NCI-H1694 treated with DMSO at 0.1 percent for 48 hours (cell line): Measurements from ENCODE around the gene CDH4.
"Not testable (repeated sequence)": the region's sequence is repeated elsewhere in the genome, so short reads cannot be mapped to it uniquely, and the experiment has no call there.

Source experiments
- DNase-seq: peaks from one replicate; lab custom pipeline; 2025; lab: John Stamatoyannopoulos, UW

Gene CDH4

GRCh38 chr20:61439251-61439650 lies 187.2 kb downstream of the CDH4 start:
- DNase-seq = no peak

DNA sequence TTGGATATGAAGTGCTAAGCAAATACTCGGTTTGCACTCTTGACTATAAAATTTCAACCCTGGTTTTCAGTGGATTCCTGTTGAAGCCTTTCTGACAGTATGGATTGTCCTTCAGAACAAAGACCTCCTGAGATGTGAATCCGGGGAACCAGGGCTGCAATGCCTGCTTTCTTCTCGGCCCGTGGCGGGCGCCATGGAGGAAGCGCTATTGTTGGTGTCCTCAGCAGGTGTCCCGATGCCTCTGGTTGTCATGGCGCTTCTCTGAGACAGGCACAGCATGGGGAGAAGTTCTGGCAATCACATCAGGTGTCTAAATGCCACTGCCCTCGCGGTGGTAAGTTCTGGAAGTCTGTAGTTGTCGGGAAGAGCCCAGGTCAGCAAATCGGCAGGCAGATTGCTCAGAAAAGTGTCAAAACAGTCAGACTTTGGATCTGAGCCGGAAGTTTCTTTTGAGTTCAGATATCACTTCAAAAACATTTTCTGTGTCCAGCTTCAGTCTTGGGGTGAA lies 188.5 kb downstream of the CDH4 start:
- no peak for DNase-seq

GRCh38 chr20:61441537-61441936 lies 189.5 kb downstream of the CDH4 start:
- no peak for DNase-seq

GRCh38 chr20:61442075-61442670 lies 190.1 kb downstream of the CDH4 start:
- no peak for DNase-seq

- DNase-seq = no peak
Observed at GRCh38 chr20:61442718-61443117, 190.7 kb downstream of the CDH4 start.

DNA sequence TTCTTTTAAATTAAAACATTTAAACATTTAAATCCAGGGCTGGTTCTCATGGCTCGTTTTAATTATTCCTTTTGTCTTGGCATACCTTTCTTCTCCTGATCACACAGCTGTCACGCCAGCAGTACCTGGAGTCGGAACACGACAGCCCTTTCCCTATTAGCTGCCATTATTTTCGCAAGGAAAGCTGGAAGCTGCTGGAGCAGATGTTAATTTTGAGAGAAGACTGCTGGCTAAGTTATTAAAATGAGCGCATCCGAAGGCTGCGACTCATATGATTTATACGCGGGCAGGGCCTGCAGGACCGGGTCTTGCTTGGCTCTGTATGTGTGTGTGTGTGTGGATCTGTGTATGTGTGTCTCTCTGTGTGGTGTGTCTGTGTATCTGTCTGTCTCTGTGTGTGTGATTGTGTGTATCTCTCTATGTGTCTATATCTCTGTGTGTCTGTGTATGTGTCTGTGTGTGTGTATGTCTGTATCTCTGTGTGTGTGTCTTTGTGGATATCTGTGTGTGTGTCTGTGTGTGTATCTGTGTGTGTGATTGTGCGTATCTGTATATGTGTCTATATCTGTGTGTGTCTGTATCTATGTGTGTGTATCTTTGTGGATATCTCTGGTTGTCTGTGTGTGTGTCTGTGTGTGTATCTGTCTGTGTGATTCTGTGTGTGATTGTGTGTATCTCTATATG lies 191.5 kb downstream of the CDH4 start:
- DNase-seq = no peak

DNA sequence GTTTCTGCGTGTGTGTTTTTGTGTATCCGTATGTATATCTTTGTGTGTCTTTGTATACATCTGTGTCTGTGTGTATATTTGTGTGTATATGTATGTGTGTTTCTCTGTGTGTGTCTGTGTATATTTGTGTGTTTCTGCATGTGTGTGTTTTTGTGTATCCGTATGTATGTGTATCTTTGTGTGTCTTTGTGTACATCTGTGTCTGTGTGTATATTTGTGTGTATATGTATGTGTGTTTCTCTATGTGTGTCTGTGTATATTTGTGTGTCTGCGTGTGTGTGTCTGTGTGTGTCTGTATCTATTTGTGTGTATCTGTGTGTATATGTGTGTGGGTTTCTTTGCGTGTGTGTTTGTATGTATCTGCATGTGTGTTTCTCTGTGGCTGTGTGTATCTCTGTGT lies 192.6 kb downstream of the CDH4 start:
- DNase-seq = no peak

DNA sequence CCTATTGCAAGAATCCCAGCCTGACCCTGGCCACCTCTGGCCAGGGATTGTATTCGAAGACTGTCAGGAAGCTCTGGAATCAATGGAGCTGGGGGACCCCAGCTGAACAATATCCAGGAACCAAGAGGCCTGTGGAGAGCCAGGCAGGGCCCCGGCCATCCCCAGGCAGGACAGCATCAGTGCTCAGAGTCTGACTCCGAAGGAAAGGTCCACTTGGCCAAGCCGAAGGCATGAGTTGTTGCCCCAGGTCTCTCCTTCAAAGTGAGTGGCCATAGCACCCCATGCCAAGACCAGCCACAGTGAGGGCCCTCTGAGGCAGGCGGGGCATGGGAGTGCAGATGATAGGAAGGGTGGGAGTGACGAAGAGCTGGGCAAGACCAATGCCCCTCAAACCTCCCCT lies 193.1 kb downstream of the CDH4 start:
- DNase-seq = no peak

DNA sequence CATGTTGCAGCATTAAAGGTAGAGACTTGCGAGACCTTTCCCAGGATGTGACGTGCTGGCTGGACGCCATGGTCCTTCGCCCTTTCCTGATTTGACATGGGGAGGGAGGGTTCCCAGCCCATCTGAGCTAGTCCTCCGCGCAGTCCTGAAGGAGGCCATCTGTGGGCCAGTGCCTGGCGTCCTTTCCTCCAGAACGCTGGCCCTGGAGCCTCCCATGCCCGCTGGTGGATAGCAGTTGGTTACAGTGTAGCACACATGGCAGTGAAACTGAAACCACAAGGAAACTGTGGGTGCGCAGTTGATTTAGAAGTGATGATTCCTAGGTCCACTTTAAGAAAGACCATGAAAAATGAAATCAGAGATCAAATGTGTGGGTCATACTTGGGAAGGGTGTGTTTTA lies 193.7 kb downstream of the CDH4 start:
- DNase-seq = no peak

DNA sequence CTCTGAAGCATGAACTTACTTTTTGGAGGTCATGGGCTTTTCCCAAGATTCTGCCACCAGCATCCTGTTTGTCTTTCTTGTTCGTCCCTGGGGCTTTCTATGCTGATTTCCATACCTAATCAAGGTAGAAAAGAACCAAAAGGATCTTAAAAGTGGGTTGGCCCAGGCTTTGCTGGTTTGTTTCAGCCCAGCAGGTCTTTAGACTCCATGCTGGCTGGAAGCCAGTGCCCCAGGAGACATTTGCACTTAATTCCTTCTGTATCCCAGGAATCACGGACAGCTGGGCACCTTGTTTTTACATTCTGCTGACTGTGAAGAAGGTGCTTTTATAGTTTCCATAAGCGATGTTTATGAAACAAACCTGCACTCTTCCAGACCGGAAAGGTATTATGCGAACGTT lies 195.9 kb downstream of the CDH4 start:
- DNase-seq = no peak

DNA sequence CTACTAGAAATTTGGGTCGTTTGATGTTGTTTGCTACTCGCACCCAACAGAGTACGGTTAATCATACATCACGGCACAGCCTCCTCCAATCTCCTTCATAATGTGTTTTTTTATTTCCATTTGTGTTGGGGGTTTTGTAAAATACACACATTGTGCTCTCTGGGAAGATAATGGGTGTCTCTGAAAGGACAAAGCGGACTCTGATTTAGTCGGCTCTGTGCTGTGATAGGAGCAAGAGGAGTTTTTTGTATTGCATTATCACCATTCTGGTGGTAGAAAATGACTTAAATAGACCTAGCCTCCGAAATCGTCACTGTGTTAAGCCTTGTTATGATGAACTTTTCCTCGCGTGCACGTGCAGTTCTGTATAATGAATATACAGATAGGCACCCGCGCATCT lies 196.3 kb downstream of the CDH4 start:
- no peak for DNase-seq

DNA sequence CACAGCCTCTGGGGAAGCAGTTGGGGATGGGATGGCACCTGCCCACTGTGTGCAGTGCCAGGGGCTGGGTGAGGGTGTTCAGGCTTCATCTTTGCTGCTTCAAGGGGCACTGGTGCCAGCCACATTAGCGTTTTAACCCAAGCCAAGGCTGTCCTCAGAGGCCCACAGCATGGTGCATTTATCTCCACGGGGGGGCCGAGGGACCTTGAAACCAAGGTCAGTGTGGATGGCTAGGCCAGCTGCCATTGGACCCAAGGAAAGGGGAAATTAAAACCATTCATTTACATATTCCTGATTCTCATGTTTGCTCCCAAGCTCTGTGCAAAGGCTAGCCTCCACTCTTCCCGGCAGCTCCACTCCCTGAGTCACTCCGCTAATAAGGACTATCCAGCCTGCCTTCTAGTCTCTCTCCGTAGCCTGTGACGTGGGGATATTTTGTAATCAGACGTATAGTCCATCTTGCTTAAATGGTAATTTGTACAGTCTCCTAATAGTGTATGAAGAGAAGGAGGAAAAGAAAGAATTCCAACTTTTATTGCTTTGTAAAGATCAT lies 197.1 kb downstream of the CDH4 start:
- DNase-seq = no peak

DNA sequence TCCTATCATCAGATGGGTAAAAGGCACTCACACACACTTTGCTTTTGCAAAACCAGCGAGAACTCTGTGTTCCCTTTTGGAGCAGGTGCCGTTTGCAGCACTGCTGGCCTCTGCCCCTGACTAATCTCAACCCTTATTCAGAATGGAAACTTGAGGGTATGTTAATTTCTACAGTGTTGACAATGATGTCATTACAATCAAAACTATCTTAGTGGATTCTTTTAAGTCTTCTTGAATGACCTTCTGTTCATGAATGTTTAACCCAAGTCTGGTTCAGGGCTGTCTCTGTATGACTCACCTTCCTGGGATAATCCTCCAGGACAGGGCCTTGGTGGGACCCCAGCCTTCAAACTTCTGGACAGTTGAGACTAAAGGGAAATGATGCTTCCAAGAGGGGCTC lies 197.9 kb downstream of the CDH4 start:
- DNase-seq = no peak

DNA sequence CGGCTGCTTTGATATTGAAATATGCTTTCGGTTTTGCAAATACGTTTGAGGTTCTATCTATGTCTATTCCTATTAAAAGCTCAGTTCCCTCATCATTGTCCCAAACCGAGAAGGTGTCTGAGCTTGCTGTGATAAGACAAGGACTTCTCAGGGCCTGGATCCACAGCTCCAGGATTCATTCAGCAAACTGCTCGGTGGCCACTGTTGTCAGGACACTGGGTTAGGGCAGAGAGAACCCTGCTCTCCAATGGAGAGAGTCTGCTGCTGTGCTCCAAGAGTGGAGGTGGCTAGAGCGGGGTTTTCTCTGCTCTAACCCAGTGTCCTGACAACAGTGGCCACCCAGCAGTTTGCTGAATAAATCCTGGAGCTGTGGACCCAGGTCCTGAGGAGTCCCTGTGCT lies 198.5 kb downstream of the CDH4 start:
- DNase-seq = no peak

GRCh38 chr20:61451009-61451408 lies 198.9 kb downstream of the CDH4 start:
- DNase-seq = no peak

GRCh38 chr20:61451953-61452352 lies 199.9 kb downstream of the CDH4 start:
- DNase-seq = no peak

GRCh38 chr20:61453219-61453618 lies 201.2 kb downstream of the CDH4 start:
- DNase-seq = no peak

DNA sequence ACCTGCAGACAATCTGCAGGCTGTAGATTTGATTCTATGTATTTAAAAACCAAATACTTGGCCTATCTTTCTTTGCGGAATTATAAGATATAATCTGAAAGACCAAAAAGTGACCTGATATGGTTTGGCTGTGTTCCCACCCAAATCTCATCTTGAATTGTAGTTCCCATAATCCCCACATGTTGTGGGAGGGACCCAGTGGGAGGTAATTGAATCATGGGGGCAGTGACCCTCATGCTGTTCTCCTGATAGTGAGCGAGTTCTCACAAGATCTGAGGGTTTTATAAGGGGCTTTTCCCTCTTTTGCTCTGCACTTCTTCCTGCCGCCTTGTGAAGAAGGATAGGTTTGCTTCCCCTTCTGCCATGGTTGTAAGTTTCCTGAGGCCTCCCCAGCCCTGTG lies 201.6 kb downstream of the CDH4 start:
- DNase-seq = not testable (repeated sequence)

DNA sequence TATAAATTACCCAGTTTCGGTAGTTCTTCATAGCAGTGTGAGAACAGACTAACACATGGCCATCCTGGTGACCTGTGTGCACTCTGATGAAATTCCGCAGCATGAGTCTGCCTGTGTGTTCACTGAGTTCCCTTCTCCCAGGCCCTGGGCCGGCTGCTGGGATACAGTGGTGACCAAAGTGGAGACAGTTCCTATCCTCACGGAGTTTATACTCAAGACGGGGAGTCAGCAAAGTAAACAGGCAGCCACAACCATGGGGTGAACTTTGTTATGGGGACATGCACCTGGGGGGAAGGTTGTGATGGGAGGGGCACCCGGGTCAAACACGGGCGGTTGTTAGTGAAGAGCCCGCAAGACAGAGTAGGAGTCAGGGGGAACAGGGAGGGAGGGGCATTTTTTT lies 202.0 kb downstream of the CDH4 start:
- no peak for DNase-seq

DNA sequence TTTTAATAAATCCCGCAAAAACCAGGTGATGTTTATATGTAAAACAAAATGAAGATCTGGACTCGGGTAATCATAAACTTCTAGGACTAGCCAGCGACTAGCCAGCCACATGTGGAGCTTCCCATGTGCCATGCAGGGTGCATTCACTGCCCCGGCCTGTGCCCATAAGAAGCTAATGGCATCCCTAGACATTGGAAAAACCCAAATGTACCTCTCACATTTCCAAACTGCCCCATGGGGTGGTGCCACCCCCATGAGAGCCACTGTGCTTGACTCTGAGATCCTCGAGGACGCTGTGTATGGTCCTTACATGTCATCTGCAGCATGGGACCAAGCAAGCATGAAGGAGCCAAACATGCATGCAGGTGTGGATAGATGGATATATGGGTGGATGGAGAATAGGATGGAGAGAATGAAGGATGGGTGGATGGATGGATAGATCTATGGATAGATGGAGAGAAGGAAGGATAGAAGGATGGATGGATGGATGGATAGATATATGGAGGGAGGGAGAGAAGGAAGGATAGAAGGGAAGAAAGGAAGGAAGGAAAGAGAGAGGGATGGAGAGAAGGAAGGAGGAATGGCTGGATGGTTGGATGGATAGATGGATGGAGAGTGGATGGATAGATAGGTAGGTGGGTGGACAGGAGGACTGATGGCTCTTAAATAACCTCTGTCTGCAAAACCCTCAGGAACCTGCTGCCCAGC lies 203.6 kb downstream of the CDH4 start:
- no peak for DNase-seq

- DNase-seq = no peak
Observed at GRCh38 chr20:61457725-61458124, 205.7 kb downstream of the CDH4 start.

GRCh38 chr20:61458146-61458746 lies 206.2 kb downstream of the CDH4 start:
- DNase-seq = no peak

DNA sequence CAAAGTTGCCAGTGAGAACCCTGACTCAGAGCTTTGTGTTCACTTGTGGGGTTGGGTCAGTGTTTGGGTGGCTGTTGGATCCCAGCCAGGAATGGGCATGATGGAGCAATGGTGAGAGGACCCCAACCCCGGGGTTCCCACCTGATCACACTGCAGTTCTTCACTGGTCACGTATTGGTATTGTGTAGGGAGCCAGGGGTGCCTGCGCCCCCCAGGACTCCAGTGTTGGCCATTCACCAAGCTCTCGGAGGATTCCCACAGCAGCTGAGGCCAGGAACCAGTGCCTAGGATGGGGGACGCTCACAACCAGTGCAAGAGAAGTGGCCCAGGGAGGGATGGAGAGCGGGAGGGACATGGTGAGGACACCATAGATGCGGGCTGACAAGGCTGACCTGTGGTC lies 207.2 kb downstream of the CDH4 start:
- no peak for DNase-seq
